Duodenal mucosa (tissue), 2 donors: Measurements from ENCODE around the gene CARD8.

Source experiments
- H3K27ac ChIP-seq: one replicate; pipeline ENCODE4 v1.7.0; 2013; ENCODE audit warnings: low read depth, low read length
- H3K27me3 ChIP-seq, 2 donors: one replicate each; pipeline ENCODE4 v1.7.0; 2013; ENCODE audit warnings: low read length in 2 of 2, control low read depth in 1 of 2; ENCODE audit not compliant: insufficient read depth in 2 of 2, control insufficient read depth in 1 of 2
- H3K36me3 ChIP-seq, 2 donors: one replicate each; pipeline ENCODE4 v1.7.0; 2013; ENCODE audit warnings: low read length in 2 of 2, control low read depth in 1 of 2; ENCODE audit not compliant: insufficient read depth in 2 of 2, control insufficient read depth in 1 of 2
- H3K4me1 ChIP-seq, 2 donors: one replicate each; pipeline ENCODE4 v1.7.0; 2013; ENCODE audit warnings: low read length in 2 of 2, control low read depth in 1 of 2; ENCODE audit not compliant: insufficient read depth in 2 of 2, control insufficient read depth in 1 of 2
- H3K4me3 ChIP-seq, 2 donors: one replicate each; pipeline ENCODE4 v1.7.0; 2013; ENCODE audit warnings: low read length in 2 of 2, low read depth in 1 of 2
- H3K9ac ChIP-seq, 2 donors: one replicate each; pipeline ENCODE4 v1.7.0; 2013; ENCODE audit warnings: low read length in 2 of 2, low read depth in 1 of 2
- H3K9me3 ChIP-seq, 2 donors: one replicate each; pipeline ENCODE4 v1.7.0; 2013; ENCODE audit warnings: low read length in 2 of 2, control low read depth in 1 of 2; ENCODE audit not compliant: control insufficient read depth in 1 of 2

Gene CARD8

DNA sequence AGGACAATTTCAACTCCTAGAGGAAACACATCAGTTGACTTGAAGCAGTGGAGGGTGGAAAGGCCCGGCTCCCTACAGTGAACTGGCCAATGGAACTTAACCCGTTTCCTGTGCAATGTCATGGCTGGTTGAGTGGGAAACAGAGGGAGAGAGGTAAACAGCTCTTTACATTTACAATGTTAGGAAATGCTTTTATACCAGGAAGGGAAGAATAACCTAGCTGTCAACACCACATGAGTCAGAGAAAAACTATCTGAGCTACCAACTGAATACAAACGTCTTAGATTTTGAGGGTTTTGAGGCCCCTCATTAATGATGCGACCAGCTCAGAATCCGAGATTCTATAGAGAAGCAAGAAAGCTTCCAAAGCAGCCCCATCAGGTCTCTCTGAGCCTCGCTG, 36.7 kb downstream of the CARD8 start:
- no peaks in the 10 kb centered on the region for H3K27me3 ChIP-seq
- H3K27ac ChIP-seq: no peak overlapping the region
- H3K36me3 ChIP-seq: peaks cover 0 to 17% of the 10 kb centered on the region in 2 donors

DNA sequence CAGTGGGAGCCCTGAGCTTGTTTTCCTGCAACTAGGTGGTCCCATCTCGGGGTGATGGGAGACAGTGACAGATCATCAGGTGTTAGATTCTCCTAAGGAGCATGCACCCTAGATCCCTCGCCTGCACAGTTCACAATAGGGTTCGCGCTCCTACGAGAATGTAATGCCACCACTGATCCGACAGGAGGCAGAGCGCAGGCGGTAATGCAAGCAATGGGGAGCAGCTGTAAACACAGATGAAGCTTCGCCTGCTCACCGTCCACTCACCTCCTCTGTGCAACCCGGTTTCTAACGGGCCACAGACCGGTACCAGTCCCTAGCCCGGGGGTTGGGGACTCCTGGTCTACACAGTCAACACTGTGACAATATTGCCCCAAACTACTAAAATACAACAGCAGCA, 38.8 kb downstream of the CARD8 start:
- Histone ChIP-seq H3K9ac (no peak overlapping the region), H3K4me1 (no peaks in the 10 kb centered on the region), H3K9me3 (no peaks in the 10 kb centered on the region), H3K36me3 (peaks cover 0 to 24% of the 10 kb centered on the region in 2 donors), H3K27ac (no peak overlapping the region), H3K4me3 (no peak overlapping the region), H3K27me3 (no peaks in the 10 kb centered on the region)

More for the DNA sequence above, 36.7 kb downstream of the CARD8 start:
- H3K4me1 ChIP-seq: no peaks in the 10 kb centered on the region
- no peak overlapping the region for H3K4me3 ChIP-seq
- H3K9ac ChIP-seq: no peak overlapping the region
- H3K9me3 ChIP-seq: no peaks in the 10 kb centered on the region

DNA sequence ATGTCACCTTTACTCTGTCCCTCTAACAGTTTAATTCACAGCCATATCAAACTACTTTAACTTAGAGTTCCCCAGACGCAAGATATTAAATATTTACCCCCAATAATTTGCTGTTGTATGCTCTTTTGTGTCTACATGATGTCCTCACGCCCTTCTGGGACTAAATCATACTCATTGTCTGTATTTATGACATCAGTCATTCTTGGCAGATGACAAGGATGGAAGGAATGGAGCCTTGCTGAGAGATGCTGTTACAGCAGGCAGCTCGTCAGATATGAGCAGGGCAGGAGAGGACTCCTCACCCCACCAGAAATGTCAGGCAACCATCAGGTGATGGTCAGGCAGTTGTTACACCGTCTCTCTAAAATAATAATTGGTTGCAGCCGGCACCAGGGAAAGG, 41.8 kb downstream of the CARD8 start:
- peaks cover 6 to 29% of the 10 kb centered on the region in 2 donors for H3K36me3 ChIP-seq
- no peaks in the 10 kb centered on the region for H3K27me3 ChIP-seq
- H3K9me3 ChIP-seq: no peaks in the 10 kb centered on the region
- H3K27ac ChIP-seq: no peak overlapping the region
- no peaks in the 10 kb centered on the region for H3K4me1 ChIP-seq
- H3K9ac ChIP-seq: no peak overlapping the region
- peak overlapping the region in 1 of 2 donors; percentile 67 for H3K4me3 ChIP-seq

DNA sequence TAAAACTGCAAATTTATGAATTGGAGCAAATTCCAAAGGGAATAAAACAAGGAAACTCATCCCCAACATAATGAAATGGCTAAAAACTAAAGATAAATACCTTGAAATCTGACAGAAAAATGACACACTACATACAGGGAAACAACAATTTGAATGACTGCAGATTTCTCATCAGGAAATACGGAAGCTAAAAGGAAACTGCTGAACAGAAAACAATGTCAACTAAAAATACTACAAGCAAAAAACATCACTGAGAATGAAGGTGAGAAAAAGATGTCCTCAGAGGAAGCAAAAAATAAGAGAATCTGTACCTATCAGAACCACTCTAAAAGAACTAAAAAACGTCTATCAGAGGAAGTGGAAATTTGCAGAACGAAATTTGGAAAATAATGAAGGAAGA, 45.7 kb downstream of the CARD8 start:
- Histone ChIP-seq H3K4me3 (no peak overlapping the region), H3K9ac (no peak overlapping the region), H3K4me1 (no peaks in the 10 kb centered on the region), H3K27ac (no peak overlapping the region), H3K9me3 (no peaks in the 10 kb centered on the region), H3K36me3 (peaks cover 6 to 13% of the 10 kb centered on the region in 2 donors), H3K27me3 (no peaks in the 10 kb centered on the region)

DNA sequence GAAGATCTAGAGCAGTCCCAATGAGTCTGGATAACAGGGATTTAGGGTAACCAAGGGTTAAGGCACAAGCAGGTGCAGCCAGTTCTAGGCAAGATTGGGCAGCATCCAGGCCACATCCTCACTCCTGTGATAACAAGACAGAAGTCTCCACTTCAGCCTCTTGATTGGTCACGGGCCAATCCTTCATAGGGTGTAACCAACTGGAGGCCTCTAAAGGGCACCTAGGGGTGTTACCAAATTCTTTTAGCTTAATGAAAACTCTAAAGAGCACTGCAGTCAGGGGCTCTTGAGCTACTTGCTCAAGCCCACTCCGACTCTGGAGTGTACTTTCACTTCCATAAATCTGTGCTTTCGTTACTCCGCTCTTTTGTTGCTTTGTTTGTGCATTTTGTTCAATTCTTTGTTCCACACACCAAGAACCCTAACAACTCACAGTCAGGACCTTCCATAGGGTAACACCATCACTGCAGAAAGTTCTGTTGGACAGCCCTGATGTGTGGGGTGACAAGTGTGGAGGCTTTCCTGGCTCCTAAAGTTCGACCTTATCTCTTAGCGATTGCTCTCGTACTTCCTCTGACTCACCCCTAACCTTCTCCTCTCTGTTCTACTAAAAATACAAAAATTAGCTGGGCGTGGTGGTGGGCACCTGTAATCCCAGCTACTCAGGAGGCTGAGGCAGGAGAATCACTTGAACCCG, 49.2 kb downstream of the CARD8 start:
- Histone ChIP-seq H3K4me3 (no peak overlapping the region), H3K27me3 (no peaks in the 10 kb centered on the region), H3K36me3 (peaks cover 5 to 6% of the 10 kb centered on the region in 2 donors), H3K9me3 (no peaks in the 10 kb centered on the region), H3K27ac (no peak overlapping the region), H3K9ac (no peak overlapping the region), H3K4me1 (peaks cover 12 to 15% of the 10 kb centered on the region in 2 donors)

DNA sequence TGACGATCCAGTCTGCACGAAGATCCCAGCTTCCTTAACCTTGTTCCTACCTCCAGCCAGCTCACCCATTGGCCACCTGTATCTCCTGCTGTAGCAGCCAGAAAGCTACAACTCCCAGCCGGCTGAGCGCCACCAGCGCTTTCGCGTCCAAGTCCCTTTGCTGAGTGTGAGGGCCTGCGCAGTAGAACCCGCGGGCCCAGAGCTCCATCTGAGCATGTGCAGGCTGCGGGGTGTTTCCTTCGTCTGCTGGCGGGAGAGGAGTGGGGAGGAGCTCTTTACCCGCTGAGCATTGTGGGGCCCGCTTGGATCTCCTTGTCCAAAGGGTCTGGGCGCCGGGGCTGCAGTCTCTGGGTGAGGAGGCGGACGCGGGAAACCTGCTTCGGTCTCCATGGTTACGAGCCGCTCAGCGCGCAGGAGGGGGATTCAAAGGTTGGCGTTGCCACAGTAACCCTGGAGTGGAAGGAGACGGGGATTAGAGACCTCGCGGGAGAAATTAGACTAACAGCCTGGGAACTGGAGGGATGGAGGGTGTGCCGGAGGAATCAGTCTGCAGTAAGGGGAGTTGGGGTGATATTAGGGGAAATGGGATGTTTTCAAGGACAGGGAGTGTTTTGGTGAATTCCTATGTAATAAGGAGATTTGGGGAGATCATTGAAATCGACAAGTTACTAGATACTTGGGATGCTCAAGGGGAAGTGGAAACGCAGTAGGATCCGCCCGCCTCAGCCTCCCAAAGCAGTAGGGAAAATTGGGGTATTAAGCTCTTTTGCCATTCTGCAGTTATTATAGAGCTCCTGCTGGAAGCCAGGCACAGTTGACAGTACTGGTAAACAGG, 51.7 kb downstream of the CARD8 start:
- H3K9me3 ChIP-seq: no peaks in the 10 kb centered on the region
- peak overlapping the region; percentile 68 to 87 for H3K9ac ChIP-seq
- no peaks in the 10 kb centered on the region for H3K36me3 ChIP-seq
- H3K4me1 ChIP-seq: peaks cover 12 to 15% of the 10 kb centered on the region in 2 donors
- H3K4me3 ChIP-seq: peak overlapping the region; percentile 86 to 91
- H3K27me3 ChIP-seq: no peaks in the 10 kb centered on the region
- no peak overlapping the region for H3K27ac ChIP-seq

DNA sequence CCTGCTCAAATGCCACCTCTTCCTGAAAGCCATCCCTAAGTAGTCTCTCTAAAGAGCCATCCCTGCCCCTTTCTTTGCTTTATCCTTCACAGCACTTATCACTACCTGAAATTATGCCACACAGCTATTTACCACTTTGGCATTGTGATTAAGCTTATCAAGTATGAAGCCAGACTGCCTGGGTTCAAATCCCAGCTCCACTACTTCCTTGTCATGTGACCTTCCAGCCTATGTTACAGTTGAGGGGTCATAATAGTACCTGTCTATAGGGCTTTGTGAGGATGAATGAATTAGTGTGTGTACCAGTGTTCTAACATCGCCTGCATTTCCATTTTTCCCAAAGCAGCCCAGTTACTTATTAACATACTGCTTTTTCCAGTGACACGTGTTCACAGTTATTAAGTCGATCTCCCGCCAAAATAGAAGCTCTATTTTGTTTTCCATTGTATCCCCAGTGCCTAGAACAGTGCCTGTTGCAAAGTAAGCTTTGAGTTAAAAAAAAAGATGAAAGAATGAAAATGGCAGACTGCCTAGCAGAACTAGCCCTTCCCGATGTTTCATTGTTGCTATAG, 52.4 kb downstream of the CARD8 start:
- Histone ChIP-seq H3K36me3 (no peaks in the 10 kb centered on the region), H3K4me3 (peak overlapping the region; percentile 86 to 91), H3K27me3 (no peaks in the 10 kb centered on the region), H3K9ac (peak overlapping the region; percentile 32 to 68), H3K4me1 (peaks cover 12 to 15% of the 10 kb centered on the region in 2 donors), H3K9me3 (no peaks in the 10 kb centered on the region), H3K27ac (no peak overlapping the region)

DNA sequence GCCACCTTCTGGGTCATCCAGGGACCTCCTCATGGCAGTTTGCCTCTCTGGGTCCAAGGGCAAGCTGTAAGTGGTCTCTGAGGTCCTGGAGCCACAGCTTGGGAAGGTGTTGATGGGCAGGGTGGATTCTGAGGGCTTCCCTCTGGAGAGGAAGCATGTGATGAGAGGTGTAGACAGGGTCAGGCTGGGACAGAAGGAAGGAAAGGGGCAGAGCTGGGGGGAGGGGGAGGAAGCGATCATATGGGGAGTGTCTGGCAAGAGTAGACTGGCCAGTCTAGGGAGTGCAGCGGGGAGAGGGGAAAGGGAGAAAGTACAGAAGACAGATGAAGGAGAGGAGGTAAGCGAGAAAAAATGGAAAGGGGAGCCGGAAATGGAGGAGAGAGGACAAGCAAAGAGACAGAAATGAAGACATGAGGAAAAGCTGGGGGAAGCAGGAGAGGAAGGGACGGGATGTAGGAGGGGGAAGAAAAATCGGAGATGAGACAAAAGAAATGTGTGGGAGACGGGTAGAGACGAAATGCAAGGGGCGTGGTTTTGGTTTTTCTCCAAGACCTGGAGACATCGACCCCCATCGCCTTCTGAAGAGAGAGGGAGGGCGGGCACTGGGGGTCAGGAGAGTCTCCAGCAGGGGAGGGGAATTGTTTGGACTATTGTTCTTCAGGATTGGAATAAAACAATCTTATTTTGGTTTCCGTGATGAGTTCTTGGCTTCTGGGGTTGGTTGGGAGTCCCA, 58.6 kb downstream of the CARD8 start:
- H3K27ac ChIP-seq: no peak overlapping the region
- H3K27me3 ChIP-seq: no peaks in the 10 kb centered on the region
- no peak overlapping the region for H3K9ac ChIP-seq
- H3K4me1 ChIP-seq: peaks cover 2 to 7% of the 10 kb centered on the region in 2 donors
- no peaks in the 10 kb centered on the region for H3K9me3 ChIP-seq
- H3K4me3 ChIP-seq: no peak overlapping the region
- H3K36me3 ChIP-seq: no peaks in the 10 kb centered on the region

DNA sequence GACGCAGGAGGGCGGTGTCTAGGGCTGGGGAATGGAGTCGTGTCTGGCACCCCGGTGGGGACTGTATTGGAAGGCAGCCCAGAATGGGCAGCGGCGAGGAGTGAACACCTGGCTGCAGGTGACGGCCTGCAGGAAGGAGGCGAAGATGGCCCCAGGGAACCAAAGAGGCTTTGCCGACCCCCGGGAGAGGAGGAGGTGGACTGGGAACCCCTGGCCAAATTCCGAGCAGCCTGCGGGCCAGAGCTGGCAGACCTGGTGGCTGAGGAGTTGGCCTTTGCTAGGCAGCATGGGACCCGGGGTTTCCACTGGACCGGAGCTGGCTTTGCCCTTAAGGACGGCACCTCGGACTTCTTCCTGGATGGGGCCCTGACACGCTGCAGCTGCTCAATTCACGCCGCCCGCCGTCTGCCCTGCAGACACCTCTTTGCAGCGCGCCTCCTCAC, 59.4 kb downstream of the CARD8 start:
- no peaks in the 10 kb centered on the region for H3K27me3 ChIP-seq
- peaks cover 2 to 7% of the 10 kb centered on the region in 2 donors for H3K4me1 ChIP-seq
- no peaks in the 10 kb centered on the region for H3K9me3 ChIP-seq
- no peak overlapping the region for H3K9ac ChIP-seq
- no peak overlapping the region for H3K27ac ChIP-seq
- no peaks in the 10 kb centered on the region for H3K36me3 ChIP-seq
- H3K4me3 ChIP-seq: no peak overlapping the region
